Esophagus muscularis mucosa (tissue), 4 donors: ENCODE measurements around the gene IGFALS.

Source experiments
- CTCF ChIP-seq, 3 experiments: fragments of 200-600 bp in 2 of 3; fragments of 450-650 bp in 1 of 3; sonication (generic) in 2 of 3; IDR thresholded peaks; one replicate each; pipeline ENCODE4 v1.5.1; 2017 to 2019; ENCODE audit warnings: antibody characterized with exemption in 3 of 3, mild to moderate bottlenecking in 2 of 3, moderate library complexity in 1 of 3
- EP300 ChIP-seq: sonication (generic); formaldehyde crosslinking; IDR thresholded peaks from one replicate; pipeline ENCODE4 v1.6.1; 2017; ENCODE audit warnings: antibody characterized with exemption
- POLR2A ChIP-seq: fragments of 450-650 bp; IDR thresholded peaks from one replicate; pipeline ENCODE4 v1.6.1; 2017; ENCODE audit warnings: antibody characterized with exemption, moderate library complexity, mild to moderate bottlenecking, low read depth
- POLR2AphosphoS5 ChIP-seq, 2 donors: sonication (generic); formaldehyde crosslinking; IDR thresholded peaks; one replicate each; pipeline ENCODE4 v1.6.1; 2017; ENCODE audit warnings: antibody characterized with exemption in 2 of 2

DNA sequence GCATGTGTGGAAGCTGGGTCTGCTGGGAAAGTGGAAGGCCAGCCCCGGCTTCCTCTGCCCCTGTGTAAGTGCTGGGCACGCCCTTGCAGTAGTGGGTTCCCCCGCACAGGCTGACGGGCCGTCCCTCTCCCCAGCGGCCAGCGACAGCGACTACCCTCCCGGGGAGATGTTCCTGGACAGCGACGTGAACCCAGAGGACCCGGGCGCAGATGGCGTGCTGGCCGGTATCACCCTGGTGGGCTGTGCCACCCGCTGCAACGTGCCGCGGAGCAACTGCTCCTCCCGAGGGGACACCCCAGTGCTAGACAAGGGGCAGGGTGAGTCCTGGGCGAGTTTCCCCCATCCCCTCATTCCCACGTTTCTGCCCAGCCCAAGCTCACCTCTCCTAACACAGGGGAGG is 27.7 kb downstream of the IGFALS start:
- TF ChIP-seq CTCF (IDR thresholded peaks at IDR 0.05): no peak
- TF ChIP-seq POLR2AphosphoS5 (IDR thresholded peaks at IDR 0.05): no peak
- TF ChIP-seq POLR2A: no peak
- no peak for TF ChIP-seq EP300
